SK-N-SH treated with all-trans-retinoic acid at 6 μM for 48 hours (cell line): Measurements from ENCODE around the gene DEDD.

Experiments used
- ATAC-seq: fragments of 200-7000 bp; cut with Tn5 transposase; 3 replicates; pipeline ENCODE4 v1.9.1; 2020; ENCODE audit warnings: mild to moderate bottlenecking, moderate library complexity
- BACH2 ChIP-seq: fragments of 250-450 bp; sonication (Bioruptor Pico); IDR thresholded peaks from 2 replicates; pipeline ENCODE4 v1.9.0; 2021; ENCODE audit warnings: mild to moderate bottlenecking, borderline replicate concordance
- CSDC2 ChIP-seq: fragments of 250-450 bp; sonication (Bioruptor Pico); IDR thresholded peaks from 2 replicates; pipeline ENCODE4 v1.5.0; 2020; ENCODE audit warnings: mild to moderate bottlenecking, moderate library complexity
- CSRNP3 ChIP-seq: fragments of 250-450 bp; sonication (Bioruptor Pico); IDR thresholded peaks from 2 replicates; pipeline ENCODE4 v1.5.1; 2021; ENCODE audit warnings: mild to moderate bottlenecking, moderate library complexity
- ESRRG ChIP-seq: fragments of 250-450 bp; sonication (Bioruptor Pico); IDR thresholded peaks from 2 replicates; pipeline ENCODE4 v1.6.1; 2021; ENCODE audit warnings: mild to moderate bottlenecking
- GLIS3 ChIP-seq: fragments of 250-450 bp; sonication (Bioruptor Pico); IDR thresholded peaks from 2 replicates; pipeline ENCODE4 v1.5.0; 2020; ENCODE audit warnings: mild to moderate bottlenecking, moderate library complexity
- ISL1 ChIP-seq: fragments of 250-450 bp; sonication (Bioruptor Pico); IDR thresholded peaks from 2 replicates; pipeline ENCODE4 v2.1.2; 2022; ENCODE audit warnings: mild to moderate bottlenecking, moderate library complexity
- OSR1 ChIP-seq: fragments of 250-450 bp; sonication (Bioruptor Pico); IDR thresholded peaks from 2 replicates; pipeline ENCODE4 v1.8.0; 2022; ENCODE audit warnings: moderate library complexity, mild to moderate bottlenecking, inconsistent platforms
- PATZ1 ChIP-seq: fragments of 250-450 bp; sonication (Bioruptor Pico); IDR thresholded peaks from 2 replicates; pipeline ENCODE4 v1.8.0; 2020; ENCODE audit warnings: mild to moderate bottlenecking, moderate library complexity, borderline replicate concordance
- PPARA ChIP-seq: fragments of 250-450 bp; sonication (Bioruptor Pico); IDR thresholded peaks from 2 replicates; pipeline ENCODE4 v1.5.0; 2020; ENCODE audit warnings: mild to moderate bottlenecking, borderline replicate concordance
- RARB ChIP-seq: fragments of 250-450 bp; sonication (Bioruptor Pico); IDR thresholded peaks from 2 replicates; pipeline ENCODE4 v1.8.0; 2021; ENCODE audit warnings: mild to moderate bottlenecking, moderate library complexity
- SNAI2 ChIP-seq: fragments of 250-450 bp; sonication (Bioruptor Pico); IDR thresholded peaks from 2 replicates; pipeline ENCODE4 v1.5.0; 2020; ENCODE audit warnings: mild to moderate bottlenecking, moderate library complexity
- TCF4 ChIP-seq: fragments of 250-450 bp; sonication (Bioruptor Pico); IDR thresholded peaks from 2 replicates; pipeline ENCODE4 v1.8.0; 2021; ENCODE audit warnings: mild to moderate bottlenecking, moderate library complexity, borderline replicate concordance
- TOX ChIP-seq: fragments of 250-450 bp; sonication (Bioruptor Pico); IDR thresholded peaks from 2 replicates; pipeline ENCODE4 v1.8.0; 2021; ENCODE audit warnings: mild to moderate bottlenecking, moderate library complexity, borderline replicate concordance
- ZC3H10 ChIP-seq: fragments of 250-450 bp; sonication (Bioruptor Pico); IDR thresholded peaks from 2 replicates; pipeline ENCODE4 v1.5.1; 2021; ENCODE audit warnings: mild to moderate bottlenecking, moderate library complexity
- ZFP3 ChIP-seq: fragments of 250-450 bp; sonication (Bioruptor Pico); IDR thresholded peaks from 2 replicates; pipeline ENCODE4 v1.5.0; 2020; ENCODE audit warnings: mild to moderate bottlenecking, moderate library complexity
- ZFP30 ChIP-seq: fragments of 450-650 bp; formaldehyde crosslinking; IDR thresholded peaks from 2 replicates; pipeline ENCODE4 v1.5.0; 2022; ENCODE audit warnings: mild to moderate bottlenecking, moderate library complexity
- ZNF565 ChIP-seq: fragments of 450-650 bp; formaldehyde crosslinking; conservative IDR thresholded peaks from 2 replicates; pipeline ENCODE4 v1.5.0; 2020; ENCODE audit warnings: low read depth, mild to moderate bottlenecking, moderate library complexity
- ZNF70 ChIP-seq: fragments of 450-650 bp; formaldehyde crosslinking; IDR thresholded peaks from 2 replicates; pipeline ENCODE4 v1.5.0; 2020; ENCODE audit warnings: mild to moderate bottlenecking, moderate library complexity
- ZNF8 ChIP-seq: fragments of 450-650 bp; formaldehyde crosslinking; IDR thresholded peaks from 2 replicates; pipeline ENCODE4 v1.5.0; 2020; ENCODE audit warnings: mild to moderate bottlenecking, moderate library complexity
- TF ChIP-seq, protein P1 (sequence below): fragments of 250-450 bp; sonication (Bioruptor Pico); IDR thresholded peaks from 2 replicates; pipeline ENCODE4 v1.5.0; 2020; ENCODE audit warnings: mild to moderate bottlenecking, moderate library complexity
- TF ChIP-seq, protein P2 (sequence below): fragments of 250-450 bp; sonication (Bioruptor Pico); IDR thresholded peaks from 2 replicates; pipeline ENCODE4 v1.5.1; 2020; ENCODE audit warnings: low read depth, mild to moderate bottlenecking, moderate library complexity

The DEDD gene

DNA sequence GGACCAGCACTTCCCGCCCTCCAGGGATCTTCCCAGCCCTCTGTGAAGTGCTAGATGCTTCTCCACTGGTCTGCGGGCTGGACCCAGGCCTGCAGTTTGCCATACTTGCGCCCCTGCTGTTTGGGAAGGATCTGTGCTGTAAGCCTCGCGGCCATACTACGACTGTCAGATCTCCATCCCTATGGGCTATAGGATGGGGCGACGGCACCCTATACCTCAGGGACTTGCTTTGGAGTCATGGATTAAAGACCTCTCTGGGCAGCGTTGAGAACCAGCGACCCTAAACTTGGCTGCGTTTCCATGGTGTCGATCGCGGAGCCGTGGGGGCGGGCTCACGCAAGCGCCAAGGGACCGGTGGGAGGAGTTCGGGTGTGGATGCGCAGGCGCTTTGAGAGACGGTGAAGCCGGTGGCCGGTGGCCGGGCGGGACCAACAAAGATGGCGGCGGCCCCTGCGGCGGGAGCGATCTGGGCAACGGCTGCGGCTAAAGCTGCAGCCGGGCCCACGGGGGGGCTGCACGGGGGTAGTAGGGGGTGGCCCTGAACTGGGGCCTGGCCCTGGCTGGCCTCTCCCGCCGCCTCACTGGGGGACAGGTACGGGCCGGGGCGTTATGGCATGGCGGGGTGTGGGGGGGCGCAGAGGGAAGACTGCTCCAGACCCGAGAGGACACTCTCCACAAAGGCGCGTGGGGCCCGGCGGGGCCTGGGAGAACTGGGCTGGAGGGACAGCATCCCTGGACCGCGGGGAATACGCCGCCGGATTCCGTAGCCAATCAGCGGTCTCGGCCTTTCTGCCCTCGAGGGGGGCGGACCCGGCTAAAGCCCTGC lies 26.8 kb upstream of the DEDD start, which contains the start of gene USP21:
Gene USP21, plus strand, starts transcription at position 414 of the 826 bp plus-strand sequence. CDS start 1,141 bp downstream, outside the sequence.
- TF ChIP-seq PATZ1 (CRISPR knock-in tag) (no peak), ZC3H10 (CRISPR knock-in tag) (peak; percentile 72; the same call in 1 of the 2 replicates), ISL1 (no peak), RARB (CRISPR knock-in tag) (peak; percentile 25; the same call in 1 of the 2 replicates), TOX (CRISPR knock-in tag) (peak; percentile 8; the same call in 1 of the 2 replicates)
- peak; percentile 95 for ATAC-seq

DNA sequence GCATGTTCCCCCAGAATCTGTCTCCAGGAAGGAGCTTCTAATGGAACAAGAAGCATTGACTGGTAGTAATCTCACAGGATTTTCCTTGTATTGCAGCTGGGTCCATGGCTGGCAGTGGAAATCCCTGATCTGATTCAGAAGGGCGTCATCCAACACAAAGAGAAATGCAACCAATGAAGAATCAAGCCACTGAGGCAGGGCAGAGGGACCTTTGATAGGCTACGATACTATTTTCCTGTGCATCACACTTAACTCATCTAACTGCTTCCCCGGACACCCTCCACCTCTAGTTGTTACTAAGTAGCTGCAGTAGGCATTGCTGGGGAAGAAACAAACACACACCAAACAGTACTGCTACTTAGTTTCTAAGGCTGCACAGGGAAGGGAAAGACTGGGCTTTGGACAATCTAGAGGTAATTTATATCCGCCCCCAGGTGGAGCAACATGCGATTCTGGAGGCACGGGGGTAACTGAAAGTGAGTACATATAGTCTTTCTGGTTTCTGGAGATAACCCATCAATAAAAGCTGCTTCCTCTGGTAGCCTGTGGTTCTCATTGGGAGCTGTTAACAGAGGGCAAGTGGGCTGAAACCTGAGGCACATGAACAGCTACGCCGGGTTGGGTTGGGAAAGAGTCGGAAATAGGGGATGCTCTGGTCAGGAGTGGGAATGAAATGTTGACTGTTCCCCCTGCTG lies 26.0 kb upstream of the DEDD start:
- TF ChIP-seq, protein P1, sequence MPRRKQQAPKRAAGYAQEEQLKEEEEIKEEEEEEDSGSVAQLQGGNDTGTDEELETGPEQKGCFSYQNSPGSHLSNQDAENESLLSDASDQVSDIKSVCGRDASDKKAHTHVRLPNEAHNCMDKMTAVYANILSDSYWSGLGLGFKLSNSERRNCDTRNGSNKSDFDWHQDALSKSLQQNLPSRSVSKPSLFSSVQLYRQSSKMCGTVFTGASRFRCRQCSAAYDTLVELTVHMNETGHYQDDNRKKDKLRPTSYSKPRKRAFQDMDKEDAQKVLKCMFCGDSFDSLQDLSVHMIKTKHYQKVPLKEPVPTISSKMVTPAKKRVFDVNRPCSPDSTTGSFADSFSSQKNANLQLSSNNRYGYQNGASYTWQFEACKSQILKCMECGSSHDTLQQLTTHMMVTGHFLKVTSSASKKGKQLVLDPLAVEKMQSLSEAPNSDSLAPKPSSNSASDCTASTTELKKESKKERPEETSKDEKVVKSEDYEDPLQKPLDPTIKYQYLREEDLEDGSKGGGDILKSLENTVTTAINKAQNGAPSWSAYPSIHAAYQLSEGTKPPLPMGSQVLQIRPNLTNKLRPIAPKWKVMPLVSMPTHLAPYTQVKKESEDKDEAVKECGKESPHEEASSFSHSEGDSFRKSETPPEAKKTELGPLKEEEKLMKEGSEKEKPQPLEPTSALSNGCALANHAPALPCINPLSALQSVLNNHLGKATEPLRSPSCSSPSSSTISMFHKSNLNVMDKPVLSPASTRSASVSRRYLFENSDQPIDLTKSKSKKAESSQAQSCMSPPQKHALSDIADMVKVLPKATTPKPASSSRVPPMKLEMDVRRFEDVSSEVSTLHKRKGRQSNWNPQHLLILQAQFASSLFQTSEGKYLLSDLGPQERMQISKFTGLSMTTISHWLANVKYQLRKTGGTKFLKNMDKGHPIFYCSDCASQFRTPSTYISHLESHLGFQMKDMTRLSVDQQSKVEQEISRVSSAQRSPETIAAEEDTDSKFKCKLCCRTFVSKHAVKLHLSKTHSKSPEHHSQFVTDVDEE (CRISPR knock-in tag): no peak
- TF ChIP-seq OSR1 (CRISPR knock-in tag) (no peak), GLIS3 (no peak), SNAI2 (no peak), ESRRG (CRISPR knock-in tag) (no peak), ZC3H10 (CRISPR knock-in tag) (no peak), CSDC2 (CRISPR knock-in tag) (no peak), CSRNP3 (CRISPR knock-in tag) (no peak), TCF4 (no peak), ZNF8 (CRISPR knock-in tag) (no peak), ISL1 (no peak), RARB (CRISPR knock-in tag) (no peak), TOX (CRISPR knock-in tag) (no peak), BACH2 (CRISPR knock-in tag) (no peak), ZFP30 (CRISPR knock-in tag) (no peak), ZFP3 (CRISPR knock-in tag) (no peak), PPARA (CRISPR knock-in tag) (no peak), ZNF70 (no peak), ZNF565 (no peak)
- TF ChIP-seq, protein P2, sequence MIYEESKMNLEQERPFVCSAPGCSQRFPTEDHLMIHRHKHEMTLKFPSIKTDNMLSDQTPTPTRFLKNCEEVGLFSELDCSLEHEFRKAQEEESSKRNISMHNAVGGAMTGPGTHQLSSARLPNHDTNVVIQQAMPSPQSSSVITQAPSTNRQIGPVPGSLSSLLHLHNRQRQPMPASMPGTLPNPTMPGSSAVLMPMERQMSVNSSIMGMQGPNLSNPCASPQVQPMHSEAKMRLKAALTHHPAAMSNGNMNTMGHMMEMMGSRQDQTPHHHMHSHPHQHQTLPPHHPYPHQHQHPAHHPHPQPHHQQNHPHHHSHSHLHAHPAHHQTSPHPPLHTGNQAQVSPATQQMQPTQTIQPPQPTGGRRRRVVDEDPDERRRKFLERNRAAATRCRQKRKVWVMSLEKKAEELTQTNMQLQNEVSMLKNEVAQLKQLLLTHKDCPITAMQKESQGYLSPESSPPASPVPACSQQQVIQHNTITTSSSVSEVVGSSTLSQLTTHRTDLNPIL (CRISPR knock-in tag): no peak
- no peak for ATAC-seq

DNA sequence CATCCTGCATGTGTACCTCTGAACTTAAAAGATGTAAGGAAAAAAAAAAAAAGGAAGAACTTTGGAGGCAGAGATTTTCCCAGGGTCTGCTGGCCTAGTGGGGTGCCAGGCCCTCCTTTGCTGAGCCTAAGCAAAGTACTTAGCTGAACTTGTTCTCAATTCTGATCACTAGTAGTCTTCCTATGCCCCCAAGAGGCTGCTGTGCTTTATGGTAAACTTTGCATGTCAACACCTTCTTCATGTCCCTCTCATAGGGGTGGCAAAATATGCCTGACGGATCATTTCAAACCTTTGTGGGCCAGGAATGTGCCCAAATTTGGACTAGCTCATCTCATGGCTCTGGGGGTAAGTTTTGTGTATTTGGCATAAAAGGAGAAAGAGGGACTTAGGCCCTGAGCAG lies 25.4 kb upstream of the DEDD start:
- TF ChIP-seq SNAI2 (no peak), TOX (CRISPR knock-in tag) (no peak)
- ATAC-seq: no peak
